ENCODE measurements around the gene RRH. TPM values are rescaled to one million over a fixed set of nuclear protein-coding genes. Genes with fewer than 3 reads are reported as not detected.
A peak's percentile ranks its signal among the peaks of the same experiment; 100 is the strongest.

RRH gene
- total and polyA plus RNA-seq, 2 donors from 2014 or later: 0.37 to 0.44 TPM

GRCh38 chr4:109820563-109820962 is 7.2 kb upstream of the RRH start:
- no peaks in the 10 kb centered on the region for H3K9me3 ChIP-seq (ENCODE audit: control insufficient read depth in 2 of 3, insufficient read depth in 1 of 3, low read length in 3 of 3)
- intact Hi-C loops (cut with DNase I): loop anchor here (10.0 kb wide), 1 partner anchor 396 kb away; no protein-coding TSS in a partner anchor
- H3K36me3 ChIP-seq (ENCODE audit: control insufficient read depth in 2 of 3, insufficient read depth in 3 of 3, low read length in 3 of 3): peaks cover 7 to 9% (median 8%) of the 10 kb centered on the region in 3 donors
- no peaks in the 10 kb centered on the region for H3K27me3 ChIP-seq (ENCODE audit: control insufficient read depth, insufficient read depth, low read length)
- peaks cover 0 to 7% (median 3%) of the 10 kb centered on the region in 3 donors for H3K4me1 ChIP-seq (ENCODE audit: control insufficient read depth in 2 of 3, insufficient read depth in 2 of 3, low read depth in 1 of 3, low read length in 3 of 3)
- FAIRE-seq (no peak), DNase-seq (no peak)
- H3K27ac ChIP-seq (ENCODE audit: low read depth in 2 of 2, low read length in 2 of 2): no peak overlapping the region
- no peak overlapping the region for H3K9ac ChIP-seq (ENCODE audit: low read length in 3 of 3)
- no peak overlapping the region for H3K4me3 ChIP-seq (ENCODE audit: low read length in 3 of 3)
- TF ChIP-seq CTCF (IDR thresholded peaks at IDR 0.05; ENCODE audit: borderline replicate concordance, extremely low read depth, insufficient read depth): no peak

- peaks cover 0 to 7% (median 2%) of the 10 kb centered on the region in 3 donors for H3K4me1 ChIP-seq (ENCODE audit: control insufficient read depth in 2 of 3, insufficient read depth in 2 of 3, low read depth in 1 of 3, low read length in 3 of 3)
- H3K27ac ChIP-seq (ENCODE audit: low read depth in 2 of 2, low read length in 2 of 2): no peak overlapping the region
- intact Hi-C loops (cut with DNase I): loop anchor here (10.0 kb wide), 1 partner anchor 396 kb away; no protein-coding TSS in a partner anchor
- no peak overlapping the region for H3K9ac ChIP-seq (ENCODE audit: low read length in 3 of 3)
- no peak for FAIRE-seq
- no peaks in the 10 kb centered on the region for H3K9me3 ChIP-seq (ENCODE audit: control insufficient read depth in 2 of 3, insufficient read depth in 1 of 3, low read length in 3 of 3)
- no peak for TF ChIP-seq CTCF (IDR thresholded peaks at IDR 0.05; ENCODE audit: borderline replicate concordance, extremely low read depth, insufficient read depth)
- peaks cover 7 to 9% (median 8%) of the 10 kb centered on the region in 3 donors for H3K36me3 ChIP-seq (ENCODE audit: control insufficient read depth in 2 of 3, insufficient read depth in 3 of 3, low read length in 3 of 3)
- no peak for DNase-seq
- H3K27me3 ChIP-seq (ENCODE audit: control insufficient read depth, insufficient read depth, low read length): no peaks in the 10 kb centered on the region
- H3K4me3 ChIP-seq (ENCODE audit: low read length in 3 of 3): no peak overlapping the region
Observed at GRCh38 chr4:109821185-109821584, 6.6 kb upstream of the RRH start.

GRCh38 chr4:109826719-109827118 is 1.1 kb upstream of the RRH start:
- intact Hi-C loops (cut with DNase I): loop anchor here (10.0 kb wide), 1 partner anchor 402 kb away; no protein-coding TSS in a partner anchor
- peak; percentile 91 for FAIRE-seq

More at GRCh38 chr4:109826719-109827118, 1.1 kb upstream of the RRH start:
- Histone ChIP-seq H3K4me3 (ENCODE audit: low read length in 3 of 3) (no peak overlapping the region), H3K4me1 (ENCODE audit: control insufficient read depth in 2 of 3, insufficient read depth in 2 of 3, low read depth in 1 of 3, low read length in 3 of 3) (no peaks in the 10 kb centered on the region), H3K9ac (ENCODE audit: low read length in 3 of 3) (no peak overlapping the region), H3K36me3 (ENCODE audit: control insufficient read depth in 2 of 3, insufficient read depth in 3 of 3, low read length in 3 of 3) (peaks cover 3 to 5% (median 4%) of the 10 kb centered on the region in 3 donors), H3K9me3 (ENCODE audit: control insufficient read depth in 2 of 3, insufficient read depth in 1 of 3, low read length in 3 of 3) (no peaks in the 10 kb centered on the region), H3K27ac (ENCODE audit: low read depth in 2 of 2, low read length in 2 of 2) (no peak overlapping the region), H3K27me3 (ENCODE audit: control insufficient read depth, insufficient read depth, low read length) (no peaks in the 10 kb centered on the region)
- peak; percentile 32 for TF ChIP-seq CTCF (IDR thresholded peaks at IDR 0.05; ENCODE audit: borderline replicate concordance, extremely low read depth, insufficient read depth)
- DNase-seq: peak in 2 of 5 donors; percentile 7 to 31
